IMR-90 (cell line): ENCODE results near the gene FAU. TPM values are rescaled to one million over a fixed set of nuclear protein-coding genes. Genes with fewer than 3 reads are reported as not detected.

Source experiments
- ATAC-seq: fragments of 200-7000 bp; cut with Tn5 transposase; 2 replicates; pipeline ENCODE4 v1.9.1; 2020; ENCODE audit warnings: low read depth, mild to moderate bottlenecking, moderate library complexity
- BruUV-seq: library from RNA; stranded (reverse); fragments of 400-500 nt; replicated peaks from 2 replicates; lab custom pipeline; 2021; lab: Mats Ljungman, UMichigan
- CTCF ChIA-PET: fragments of 300-600 bp; formaldehyde crosslinking; extraction: SDS; loops from one replicate; lab custom pipeline; 2021; ENCODE audit warnings: antibody characterized with exemption; lab: Yijun Ruan, JAX
- POLR2A ChIA-PET: fragments of 300-600 bp; sonication (Branson Sonifier 250); formaldehyde crosslinking; loops from one replicate; lab custom pipeline; 2022; ENCODE audit warnings: antibody characterized with exemption; ENCODE audit not compliant: unreplicated experiment; lab: Charles Lee
- DNase-seq: peaks from one replicate; pipeline ENCODE4 v3.0.0; 2013
- H2AFZ ChIP-seq: replicated peaks from 2 replicates; pipeline ENCODE3; 2013; ENCODE audit warnings: low read length, mild to moderate bottlenecking; ENCODE audit not compliant: poor library complexity
- H2AK5ac ChIP-seq: 2 replicates; pipeline ENCODE4 v1.6.1; 2013; ENCODE audit warnings: low read depth, low read length, inconsistent platforms
- H2AK9ac ChIP-seq: replicated peaks from 2 replicates; pipeline ENCODE3; 2013; ENCODE audit warnings: mild to moderate bottlenecking, low read depth, low read length, moderate library complexity; ENCODE audit not compliant: poor library complexity
- H2BK120ac ChIP-seq: 2 replicates; pipeline ENCODE4 v1.6.1; 2013; ENCODE audit warnings: low read depth, low read length, inconsistent platforms
- H2BK15ac ChIP-seq: 3 replicates; pipeline ENCODE4 v1.6.1; 2013; ENCODE audit warnings: low read depth, low read length, inconsistent platforms
- H2BK20ac ChIP-seq: 2 replicates; pipeline ENCODE4 v1.6.1; 2013; ENCODE audit warnings: low read depth, mild to moderate bottlenecking, inconsistent platforms, low read length, moderate library complexity
- H2BK5ac ChIP-seq: 2 replicates; pipeline ENCODE4 v1.6.1; 2013; ENCODE audit warnings: mild to moderate bottlenecking, low read depth, low read length, inconsistent platforms; ENCODE audit not compliant: poor library complexity, severe bottlenecking
- H3K14ac ChIP-seq: replicated peaks from 2 replicates; pipeline ENCODE4 v1.6.1; 2013; ENCODE audit warnings: low read depth, low read length, inconsistent platforms
- H3K18ac ChIP-seq: 2 replicates; pipeline ENCODE4 v1.6.1; 2013; ENCODE audit warnings: low read depth, low read length, control low read depth
- H3K23ac ChIP-seq: 2 replicates; pipeline ENCODE4 v1.6.1; 2013; ENCODE audit warnings: low read depth, low read length, inconsistent platforms
- H3K27ac ChIP-seq: 2 replicates; pipeline ENCODE4 v1.5.1; 2013; ENCODE audit warnings: mild to moderate bottlenecking, control low read depth, low read length; ENCODE audit not compliant: insufficient read depth
- H3K27me3 ChIP-seq: 2 replicates; pipeline ENCODE4 v1.6.1; 2013; ENCODE audit warnings: low read length; ENCODE audit not compliant: control insufficient read depth, insufficient read depth
- H3K36me3 ChIP-seq: 2 replicates; pipeline ENCODE4 v1.6.1; 2013; ENCODE audit warnings: low read length, mixed read lengths; ENCODE audit not compliant: control insufficient read depth, insufficient read depth
- H3K4ac ChIP-seq: 2 replicates; pipeline ENCODE4 v1.6.1; 2013; ENCODE audit warnings: low read depth, low read length, inconsistent platforms
- H3K4me1 ChIP-seq: 2 replicates; pipeline ENCODE4 v1.6.1; 2013; ENCODE audit warnings: low read length, mixed read lengths; ENCODE audit not compliant: control insufficient read depth, insufficient read depth
- H3K4me2 ChIP-seq: 2 replicates; pipeline ENCODE4 v1.6.1; 2013; ENCODE audit warnings: low read depth, mild to moderate bottlenecking, control low read depth, low read length, moderate library complexity
- H3K4me3 ChIP-seq: 2 replicates; pipeline ENCODE4 v1.5.1; 2013; ENCODE audit warnings: low read depth, mild to moderate bottlenecking, control low read depth, low read length, moderate library complexity; ENCODE audit not compliant: insufficient read depth
- H3K56ac ChIP-seq: 2 replicates; pipeline ENCODE4 v1.6.1; 2013; ENCODE audit warnings: low read length, inconsistent platforms; ENCODE audit not compliant: insufficient read depth; ENCODE audit errors: extremely low read depth
- H3K79me1 ChIP-seq, 2 experiments: 2 replicates each; pipeline ENCODE4 v1.6.1; 2013; ENCODE audit warnings: low read length in 2 of 2, inconsistent platforms in 1 of 2, low read depth in 1 of 2
- H3K9ac ChIP-seq: 2 replicates; pipeline ENCODE4 v1.6.1; 2013; ENCODE audit warnings: low read depth, low read length, control low read depth
- H3K9me1 ChIP-seq: 2 replicates; pipeline ENCODE4 v1.6.1; 2013; ENCODE audit warnings: low read length, inconsistent platforms; ENCODE audit not compliant: insufficient read depth
- H3K9me3 ChIP-seq: 2 replicates; pipeline ENCODE4 v1.6.1; 2013; ENCODE audit warnings: low read length; ENCODE audit not compliant: control insufficient read depth, insufficient read depth
- H4K20me1 ChIP-seq: 2 replicates; pipeline ENCODE4 v1.6.1; 2013; ENCODE audit warnings: low read length, inconsistent platforms; ENCODE audit not compliant: insufficient read depth
- H4K5ac ChIP-seq: 2 replicates; pipeline ENCODE4 v1.6.1; 2013; ENCODE audit warnings: mild to moderate bottlenecking, low read depth, low read length, control low read depth
- H4K8ac ChIP-seq, 2 experiments: 2 replicates each; pipeline ENCODE4 v1.6.1; 2013; ENCODE audit warnings: low read depth in 2 of 2, low read length in 2 of 2, control low read depth in 1 of 2, inconsistent platforms in 1 of 2
- H4K91ac ChIP-seq: 2 replicates; pipeline ENCODE4 v1.6.1; 2013; ENCODE audit warnings: low read depth, low read length, inconsistent platforms; ENCODE audit not compliant: insufficient read depth
- CEBPB ChIP-seq: IDR thresholded peaks from 2 replicates; pipeline ENCODE4 v1.6.1; 2012; ENCODE audit warnings: low read depth, low read length, improper control_type of control experiment
- CHD1 ChIP-seq: IDR thresholded peaks from 2 replicates; pipeline ENCODE4 v1.6.1; 2012; ENCODE audit warnings: low read depth, low read length, improper control_type of control experiment
- FOS ChIP-seq: fragments of 150-350 bp; IDR thresholded peaks from 2 replicates; pipeline ENCODE4 v1.6.1; 2016; ENCODE audit warnings: low read depth, low read length
- MAFK ChIP-seq: IDR thresholded peaks from 2 replicates; pipeline ENCODE4 v1.6.1; 2012; ENCODE audit warnings: low read depth, low read length, improper control_type of control experiment
- MAZ ChIP-seq: IDR thresholded peaks from 2 replicates; pipeline ENCODE4 v1.6.1; 2012; ENCODE audit warnings: low read depth, mild to moderate bottlenecking, low read length, improper control_type of control experiment, moderate library complexity, borderline replicate concordance
- MXI1 ChIP-seq: IDR thresholded peaks from 2 replicates; pipeline ENCODE4 v1.6.1; 2012; ENCODE audit warnings: low read depth, mild to moderate bottlenecking, low read length, moderate library complexity, borderline replicate concordance
- NFE2L2 ChIP-seq: fragments of 150-350 bp; IDR thresholded peaks from 2 replicates; pipeline ENCODE4 v1.6.1; 2016; ENCODE audit warnings: low read depth, mild to moderate bottlenecking, low read length
- POLR2A ChIP-seq: IDR thresholded peaks from 2 replicates; pipeline ENCODE4 v1.6.1; 2012; ENCODE audit warnings: mild to moderate bottlenecking, low read depth, low read length
- RAD21 ChIP-seq: IDR thresholded peaks from 2 replicates; pipeline ENCODE4 v1.6.1; 2012; ENCODE audit warnings: low read length, improper control_type of control experiment
- RCOR1 ChIP-seq: IDR thresholded peaks from 2 replicates; pipeline ENCODE4 v1.6.1; 2012; ENCODE audit warnings: mild to moderate bottlenecking, low read length, improper control_type of control experiment; ENCODE audit not compliant: insufficient replicate concordance
- RFX5 ChIP-seq: IDR thresholded peaks from 2 replicates; pipeline ENCODE4 v1.8.0; 2012; ENCODE audit warnings: low read depth, mild to moderate bottlenecking, low read length, moderate library complexity
- WGBS, 2 experiments: methylation state at CpG; one replicate each; pipeline versions ENCODE4 v1.1.5 to v1.1.7; 2013; ENCODE audit warnings: missing lambda C conversion rate in 2 of 2; ENCODE audit not compliant: insufficient read length in 1 of 2; ENCODE audit errors: extremely low coverage in 2 of 2; 5-methylcytosine and 5-hydroxymethylcytosine counted together
- dilution Hi-C: fragments of 300-500 bp; cut with HindIII; formaldehyde crosslinking; loops from one replicate; pipeline ENCODE4 v1.14.3; 2018; ENCODE audit warnings: low sequenced_read_pairs; ENCODE audit not compliant: unreplicated experiment
- in situ Hi-C: fragments of 300-500 bp; cut with MboI; formaldehyde crosslinking; loops from 3 replicates; pipeline ENCODE4 v1.14.3; 2019; ENCODE audit warnings: low sequenced_read_pairs, inconsistent platforms, mixed read lengths
- intact Hi-C: fragments of 100-400 bp; cut with micrococcal nuclease; formaldehyde crosslinking; loops from 2 replicates; pipeline ENCODE4 v1.10.0; 2022
- polyA plus RNA-seq, 3 experiments: library from polyadenylated mRNA; depleted of rRNA; stranded (reverse); fragments of >200 nt; gene quantifications; 2 replicates each; pipeline ENCODE4 v1.2.3, GENCODE V29; 2012; ENCODE audit warnings: low replicate concordance in 1 of 3
- total RNA-seq: library from RNA; depleted of rRNA; stranded (reverse); fragments of >200 nt; gene quantifications from 2 replicates; pipeline ENCODE4 v1.2.3, GENCODE V29; 2012
- TF ChIP-seq, protein P1 (sequence below): conservative IDR thresholded peaks from 2 replicates; pipeline ENCODE4 v1.5.1; 2012; ENCODE audit warnings: mild to moderate bottlenecking, low read depth, low read length, improper control_type of control experiment
- TF ChIP-seq, protein P2 (sequence below): fragments of 150-350 bp; IDR thresholded peaks from 2 replicates; pipeline ENCODE4 v1.6.1; 2017; ENCODE audit warnings: mild to moderate bottlenecking, antibody characterized with exemption, low read length, low read depth
- TF ChIP-seq, protein P3 (sequence below): fragments of 150-350 bp; IDR thresholded peaks from 2 replicates; pipeline ENCODE4 v1.6.1; 2016; ENCODE audit warnings: low read depth, mild to moderate bottlenecking, low read length, moderate library complexity, borderline replicate concordance

The FAU gene
- total and polyA plus RNA-seq, 2 of the 4 experiments (the other 2 are of a cell fraction) = 189 to 652 TPM

GRCh38 chr11:65120831-65121230, 1.1 kb downstream of the FAU start:
- no TSS peak for BruUV-seq
- no peak overlapping the region for H3K27ac ChIP-seq
- CTCF ChIA-PET = no interaction called here

More at GRCh38 chr11:65120831-65121230, 1.1 kb downstream of the FAU start:
- in situ Hi-C loops (no loop called here), dilution Hi-C loops (no loop called here), intact Hi-C loops (loop anchor here (5.0 kb wide), 1 partner anchor 61 kb away; the partner anchor contains the start of gene CAPN1)
- no peak overlapping the region for H2BK15ac ChIP-seq
- peak overlapping the region in 1 of 2 experiments; percentile 70; a peak in 1 of 4 replicates for H4K8ac ChIP-seq
- no peak overlapping the region; the same call in 1 of the 2 replicates for H4K5ac ChIP-seq
- no CpG with 5 or more reads among the region's 3 CpGs for WGBS, 2 experiments
- peaks cover 7% of the 10 kb centered on the region for H3K4me1 ChIP-seq
- no peak overlapping the region for H2AFZ ChIP-seq
- peak overlapping the region; percentile 74 for H3K4me3 ChIP-seq
- no peak overlapping the region for H2BK5ac ChIP-seq
- 0 out of 2 replicates have a peak, but pooled peaks cover 4% of the 10 kb centered on the region for H3K9me1 ChIP-seq
- TF ChIP-seq MAFK = no peak
- TF ChIP-seq FOS = no peak
- TF ChIP-seq MXI1 = no peak
- TF ChIP-seq, protein P1, sequence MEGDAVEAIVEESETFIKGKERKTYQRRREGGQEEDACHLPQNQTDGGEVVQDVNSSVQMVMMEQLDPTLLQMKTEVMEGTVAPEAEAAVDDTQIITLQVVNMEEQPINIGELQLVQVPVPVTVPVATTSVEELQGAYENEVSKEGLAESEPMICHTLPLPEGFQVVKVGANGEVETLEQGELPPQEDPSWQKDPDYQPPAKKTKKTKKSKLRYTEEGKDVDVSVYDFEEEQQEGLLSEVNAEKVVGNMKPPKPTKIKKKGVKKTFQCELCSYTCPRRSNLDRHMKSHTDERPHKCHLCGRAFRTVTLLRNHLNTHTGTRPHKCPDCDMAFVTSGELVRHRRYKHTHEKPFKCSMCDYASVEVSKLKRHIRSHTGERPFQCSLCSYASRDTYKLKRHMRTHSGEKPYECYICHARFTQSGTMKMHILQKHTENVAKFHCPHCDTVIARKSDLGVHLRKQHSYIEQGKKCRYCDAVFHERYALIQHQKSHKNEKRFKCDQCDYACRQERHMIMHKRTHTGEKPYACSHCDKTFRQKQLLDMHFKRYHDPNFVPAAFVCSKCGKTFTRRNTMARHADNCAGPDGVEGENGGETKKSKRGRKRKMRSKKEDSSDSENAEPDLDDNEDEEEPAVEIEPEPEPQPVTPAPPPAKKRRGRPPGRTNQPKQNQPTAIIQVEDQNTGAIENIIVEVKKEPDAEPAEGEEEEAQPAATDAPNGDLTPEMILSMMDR = no peak
- no peak for TF ChIP-seq RCOR1
- TF ChIP-seq NFE2L2 = no peak
- no peak for TF ChIP-seq RFX5
- TF ChIP-seq MAZ = no peak
- TF ChIP-seq, protein P2, sequence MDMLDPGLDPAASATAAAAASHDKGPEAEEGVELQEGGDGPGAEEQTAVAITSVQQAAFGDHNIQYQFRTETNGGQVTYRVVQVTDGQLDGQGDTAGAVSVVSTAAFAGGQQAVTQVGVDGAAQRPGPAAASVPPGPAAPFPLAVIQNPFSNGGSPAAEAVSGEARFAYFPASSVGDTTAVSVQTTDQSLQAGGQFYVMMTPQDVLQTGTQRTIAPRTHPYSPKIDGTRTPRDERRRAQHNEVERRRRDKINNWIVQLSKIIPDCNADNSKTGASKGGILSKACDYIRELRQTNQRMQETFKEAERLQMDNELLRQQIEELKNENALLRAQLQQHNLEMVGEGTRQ = no peak
- no peak for TF ChIP-seq CEBPB
- TF ChIP-seq POLR2A = no peak
- TF ChIP-seq RAD21 = no peak
- TF ChIP-seq, protein P3, sequence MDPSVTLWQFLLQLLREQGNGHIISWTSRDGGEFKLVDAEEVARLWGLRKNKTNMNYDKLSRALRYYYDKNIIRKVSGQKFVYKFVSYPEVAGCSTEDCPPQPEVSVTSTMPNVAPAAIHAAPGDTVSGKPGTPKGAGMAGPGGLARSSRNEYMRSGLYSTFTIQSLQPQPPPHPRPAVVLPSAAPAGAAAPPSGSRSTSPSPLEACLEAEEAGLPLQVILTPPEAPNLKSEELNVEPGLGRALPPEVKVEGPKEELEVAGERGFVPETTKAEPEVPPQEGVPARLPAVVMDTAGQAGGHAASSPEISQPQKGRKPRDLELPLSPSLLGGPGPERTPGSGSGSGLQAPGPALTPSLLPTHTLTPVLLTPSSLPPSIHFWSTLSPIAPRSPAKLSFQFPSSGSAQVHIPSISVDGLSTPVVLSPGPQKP = no peak
- TF ChIP-seq CHD1 = no peak
- H3K79me1 ChIP-seq = peaks cover 27 to 70% of the 10 kb centered on the region in 2 experiments
- H3K9ac ChIP-seq = peak overlapping the region; percentile 87
- H3K56ac ChIP-seq = 0 out of 2 replicates have a peak overlapping the region, but pooled peaks have one; percentile 5
- H3K9me3 ChIP-seq = no peaks in the 10 kb centered on the region
- no peak overlapping the region for H3K18ac ChIP-seq
- no peak for ATAC-seq
- peaks cover 31% of the 10 kb centered on the region for H3K36me3 ChIP-seq
- no peak overlapping the region for H2BK120ac ChIP-seq
- no peak overlapping the region for H3K14ac ChIP-seq
- no peak overlapping the region for H4K91ac ChIP-seq
- no peak overlapping the region for H2BK20ac ChIP-seq
- H3K23ac ChIP-seq = no peak overlapping the region
- DNase-seq = no peak
- H4K20me1 ChIP-seq = no peaks in the 10 kb centered on the region
- H3K4me2 ChIP-seq = peak overlapping the region; percentile 97; the same call in 1 of the 2 replicates
- H2AK5ac ChIP-seq = no peak overlapping the region
- H3K4ac ChIP-seq = no peak overlapping the region
- peak overlapping the region; percentile 23 for H2AK9ac ChIP-seq
- POLR2A ChIA-PET = no interaction called here
- no peaks in the 10 kb centered on the region for H3K27me3 ChIP-seq
